Measurements from ENCODE around the gene ACOXL. TPM values are rescaled to one million over a fixed set of nuclear protein-coding genes. Genes with fewer than 3 reads are reported as not detected.

Gene ACOXL
- total and polyA plus RNA-seq, 10 of the 15 experiments (the other 5 are each of a cell fraction or from before 2014, with no cell fraction given): 0.05 to 1.3 (median 0.71) TPM

GRCh38 chr2:111050701-111051376, 318.5 kb downstream of the ACOXL start:
- ChIA-PET SMC1A (ENCODE audit: uncharacterized antibody, unreplicated experiment) (interaction anchor here (0.8 to 1.9 kb wide), 6 partner anchors 10 to 192 kb away, joined by 3 to 11 read pairs (median 5); no protein-coding TSS in a partner anchor), POLR2A (no interaction called here), CTCF (interaction anchor here (0.7 to 1.7 kb wide), 7 partner anchors 8 to 198 kb away, joined by 3 to 6 read pairs (median 4); no protein-coding TSS in a partner anchor), RAD21 (ENCODE audit: unreplicated experiment) (interaction anchor here (1.2 to 2.2 kb wide), 9 partner anchors 7 to 238 kb away, joined by 3 to 13 read pairs (median 4); no protein-coding TSS in a partner anchor)
- H3K27me3 ChIP-seq (replicated peaks in 1 of 2; ENCODE audit: control insufficient read depth in 2 of 2, insufficient read depth in 2 of 2, low read length in 1 of 2): peaks cover 0 to 16% of the 10 kb centered on the region in 2 experiments; a peak in 3 of 4 replicates
- FAIRE-seq (no peak), ATAC-seq (peak; percentile 10), DNase-seq (ENCODE audit: low read depth, low spot score) (peak; percentile 46)
- H3K9me3 ChIP-seq (replicated peaks; ENCODE audit: control insufficient read depth, insufficient read depth, low read length): peaks cover 10% of the 10 kb centered on the region; the same call in 2 of the 3 replicates
- no TSS peak for BruUV-seq (replicated peaks)
- H2AFZ ChIP-seq (ENCODE audit: control insufficient read depth, low read depth, low read length): no peak overlapping the region
- no peaks in the 10 kb centered on the region for H3K79me2 ChIP-seq (ENCODE audit: control insufficient read depth, insufficient read depth, low read length)
- TF ChIP-seq IKZF1 (conservative IDR thresholded peaks at IDR 0.05) (peak; percentile 63; the same call in 1 of the 2 replicates), ZNF384 (IDR thresholded peaks at IDR 0.05; ENCODE audit: borderline replicate concordance, low read depth, low read length) (peak; percentile 36; the same call in 1 of the 2 replicates), PML (IDR thresholded peaks at IDR 0.05; ENCODE audit: low read length) (no peak), ATF3 (IDR thresholded peaks at IDR 0.05; ENCODE audit: borderline replicate concordance, extremely low read depth, low read depth, low read length) (no peak), FOXM1 (IDR thresholded peaks at IDR 0.05; ENCODE audit: low read depth, low read length) (peak; percentile 61; the same call in 1 of the 2 replicates), POU2F2 (IDR thresholded peaks at IDR 0.05; ENCODE audit: borderline replicate concordance, low read depth, low read length) (no peak), RAD21 (IDR thresholded peaks at IDR 0.05; ENCODE audit: insufficient read depth, low read depth, low read length) (peak; percentile 21; the same call in 1 of the 2 replicates), RUNX3 (IDR thresholded peaks at IDR 0.05; ENCODE audit: low read length) (peak; percentile 67), ATF2 (IDR thresholded peaks at IDR 0.05; ENCODE audit: low read length) (0 out of 2 replicates have a peak, but pooled peaks have one; percentile 30), BHLHE40 (IDR thresholded peaks at IDR 0.05; ENCODE audit: borderline replicate concordance in 1 of 2, low read depth in 2 of 2, low read length in 1 of 2) (peak in 1 of 2 experiments; percentile 40; a peak in 3 of 4 replicates), ZNF622 (IDR thresholded peaks at IDR 0.05) (no peak), NFIC (IDR thresholded peaks at IDR 0.05; ENCODE audit: low read depth, low read length) (peak; percentile 35; the same call in 1 of the 2 replicates), TBL1XR1 (IDR thresholded peaks at IDR 0.05; ENCODE audit: low read depth, low read length) (peak; percentile 37; the same call in 1 of the 2 replicates), EP300 (IDR thresholded peaks at IDR 0.05; ENCODE audit: borderline replicate concordance in 1 of 2, control insufficient read depth in 1 of 2, low read depth in 2 of 2, low read length in 2 of 2) (peak in 1 of 2 experiments; percentile 58; a peak in 1 of 4 replicates)
- H3K27ac ChIP-seq (ENCODE audit: control insufficient read depth, insufficient read depth): peak overlapping the region; percentile 42; the same call in 1 of the 2 replicates
- no peak overlapping the region for H3K4me3 ChIP-seq
- WGBS (ENCODE audit: insufficient coverage, insufficient replicate concordance, low lambda C conversion rate, missing lambda C conversion rate): 36% methylated on average over 9 of the region's 9 CpGs
- peak overlapping the region; percentile 26; the same call in 1 of the 2 replicates for H3K9ac ChIP-seq (ENCODE audit: control insufficient read depth, insufficient read depth, low read length)
- intact Hi-C loops (cut with micrococcal nuclease; ENCODE audit: unreplicated experiment) (loop anchor here (10.0 kb wide), 1 partner anchor 196 kb away; no protein-coding TSS in a partner anchor), in situ Hi-C loops (cut with MboI) (no loop called here)
- peaks cover 26% of the 10 kb centered on the region for H3K4me1 ChIP-seq (ENCODE audit: control insufficient read depth, insufficient read depth, low read length)
- H4K20me1 ChIP-seq (ENCODE audit: control insufficient read depth, insufficient read depth): no peaks in the 10 kb centered on the region
- H3K4me2 ChIP-seq (ENCODE audit: control insufficient read depth, insufficient read depth): 0 out of 2 replicates have a peak overlapping the region, but pooled peaks have one; percentile 4
- H3K36me3 ChIP-seq (ENCODE audit: control insufficient read depth in 2 of 2, insufficient read depth in 2 of 2, low read length in 1 of 2): no peaks in the 10 kb centered on the region

All from GM12878 (cell line).